Progenitor cell of endocrine pancreas (in vitro differentiated cells): ENCODE data around the gene OPTN. TPM values are rescaled to one million over a fixed set of nuclear protein-coding genes. Genes with fewer than 3 reads are reported as not detected.

Experiments used
- DNase-seq: peaks from one replicate; pipeline ENCODE4 v3.0.0; 2021; ENCODE audit warnings: low spot score; ENCODE audit not compliant: unreplicated experiment
- H3K27ac Mint-ChIP-seq: 2 replicates; pipeline ENCODE4 v1.8.0; 2021; ENCODE audit warnings: mild to moderate bottlenecking, moderate library complexity, mixed read lengths
- H3K27me3 Mint-ChIP-seq: 2 replicates; pipeline ENCODE4 v1.8.0; 2021; ENCODE audit warnings: mixed read lengths
- H3K36me3 Mint-ChIP-seq: 2 replicates; pipeline ENCODE4 v1.8.0; 2022; ENCODE audit warnings: mixed read lengths; ENCODE audit not compliant: insufficient read depth
- H3K4me1 Mint-ChIP-seq: 2 replicates; pipeline ENCODE4 v1.8.0; 2021; ENCODE audit warnings: low read depth, mixed read lengths
- H3K4me3 Mint-ChIP-seq: 2 replicates; pipeline ENCODE4 v1.8.0; 2021; ENCODE audit warnings: low read depth, mild to moderate bottlenecking, moderate library complexity, mixed read lengths
- H3K9me3 Mint-ChIP-seq: 2 replicates; pipeline ENCODE4 v1.8.0; 2021; ENCODE audit warnings: low read depth, mixed read lengths
- CTCF ChIP-seq: fragments of 200-600 bp; sonication (generic); IDR thresholded peaks from one replicate; pipeline ENCODE4 v1.5.0; 2021; ENCODE audit warnings: antibody characterized with exemption, mild to moderate bottlenecking; ENCODE audit not compliant: unreplicated experiment
- total RNA-seq: library from RNA; stranded (reverse); gene quantifications from 2 replicates; pipeline ENCODE4 v1.2.1, GENCODE V29; 2021

The OPTN gene
- total RNA-seq, 1 donor from 2014 or later: 6.8 TPM

GRCh38 chr10:13167568-13167967 lies 67.6 kb downstream of the OPTN start:
- Mint-ChIP-seq H3K36me3 (peaks cover 10% of the 10 kb centered on the region), H3K4me1 (no peaks in the 10 kb centered on the region), H3K4me3 (no peak overlapping the region), H3K27ac (no peak overlapping the region), H3K27me3 (no peaks in the 10 kb centered on the region), H3K9me3 (no peaks in the 10 kb centered on the region)
- DNase-seq: no peak
- no peak for TF ChIP-seq CTCF

- H3K4me3 Mint-ChIP-seq: no peak overlapping the region
- DNase-seq: no peak
- no peaks in the 10 kb centered on the region for H3K9me3 Mint-ChIP-seq
- no peak for TF ChIP-seq CTCF
- no peaks in the 10 kb centered on the region for H3K4me1 Mint-ChIP-seq
- no peaks in the 10 kb centered on the region for H3K27me3 Mint-ChIP-seq
- no peak overlapping the region for H3K27ac Mint-ChIP-seq
- H3K36me3 Mint-ChIP-seq: peaks cover 10% of the 10 kb centered on the region
Measured at GRCh38 chr10:13168781-13169180, 68.8 kb downstream of the OPTN start.

GRCh38 chr10:13173616-13174015 lies 73.7 kb downstream of the OPTN start:
- Mint-ChIP-seq H3K36me3 (peaks cover 6% of the 10 kb centered on the region), H3K27me3 (no peaks in the 10 kb centered on the region), H3K9me3 (no peaks in the 10 kb centered on the region), H3K4me1 (no peaks in the 10 kb centered on the region), H3K27ac (no peak overlapping the region), H3K4me3 (no peak overlapping the region)
- no peak for TF ChIP-seq CTCF
- no peak for DNase-seq

- Mint-ChIP-seq H3K4me3 (no peak overlapping the region), H3K9me3 (no peaks in the 10 kb centered on the region), H3K36me3 (peaks cover 5% of the 10 kb centered on the region), H3K4me1 (no peaks in the 10 kb centered on the region), H3K27me3 (no peaks in the 10 kb centered on the region), H3K27ac (no peak overlapping the region)
- DNase-seq: no peak
- no peak for TF ChIP-seq CTCF
Measured at GRCh38 chr10:13180788-13181187, 80.8 kb downstream of the OPTN start.

- TF ChIP-seq CTCF: no peak
- Mint-ChIP-seq H3K9me3 (peaks cover 3% of the 10 kb centered on the region), H3K4me3 (no peak overlapping the region), H3K27me3 (no peaks in the 10 kb centered on the region), H3K36me3 (peaks cover 15% of the 10 kb centered on the region), H3K27ac (no peak overlapping the region), H3K4me1 (no peaks in the 10 kb centered on the region)
- DNase-seq: no peak
Measured at GRCh38 chr10:13182424-13182823, 82.5 kb downstream of the OPTN start.

GRCh38 chr10:13183625-13184024 lies 83.7 kb downstream of the OPTN start:
- no peaks in the 10 kb centered on the region for H3K27me3 Mint-ChIP-seq
- no peak overlapping the region for H3K4me3 Mint-ChIP-seq
- H3K4me1 Mint-ChIP-seq: no peaks in the 10 kb centered on the region
- no peak for TF ChIP-seq CTCF
- peaks cover 3% of the 10 kb centered on the region for H3K9me3 Mint-ChIP-seq
- H3K36me3 Mint-ChIP-seq: peaks cover 13% of the 10 kb centered on the region
- no peak for DNase-seq
- no peak overlapping the region for H3K27ac Mint-ChIP-seq
